Osteoblast (primary cell): ENCODE measurements around the gene TRIM22. TPM values are rescaled to one million over a fixed set of nuclear protein-coding genes. Genes with fewer than 3 reads are reported as not detected.

Source experiments
- DNase-seq: peaks from one replicate; pipeline ENCODE4 v3.0.0; 2011; ENCODE audit warnings: low spot score, mixed read lengths; ENCODE audit not compliant: insufficient read length; ENCODE audit errors: missing footprints
- H2AFZ ChIP-seq: 2 replicates; pipeline ENCODE4 v1.6.0; 2011; ENCODE audit warnings: mild to moderate bottlenecking, low read length
- H3K27ac ChIP-seq: 2 replicates; pipeline ENCODE4 v1.5.1; 2011; ENCODE audit warnings: mild to moderate bottlenecking, low read depth, low read length, moderate library complexity
- H3K27me3 ChIP-seq: 2 replicates; pipeline ENCODE4 v1.6.0; 2012; ENCODE audit warnings: mild to moderate bottlenecking, control low read depth, inconsistent platforms, low read length, moderate library complexity; ENCODE audit not compliant: insufficient read depth
- H3K36me3 ChIP-seq: 2 replicates; pipeline ENCODE4 v1.5.1; 2011; ENCODE audit warnings: mild to moderate bottlenecking, low read length, control low read depth, moderate library complexity; ENCODE audit not compliant: insufficient read depth
- H3K4me1 ChIP-seq: 2 replicates; pipeline ENCODE4 v1.5.1; 2011; ENCODE audit warnings: mild to moderate bottlenecking, low read length, control low read depth, moderate library complexity; ENCODE audit not compliant: insufficient read depth
- H3K4me2 ChIP-seq: 2 replicates; pipeline ENCODE4 v1.6.0; 2011; ENCODE audit warnings: mild to moderate bottlenecking, low read length; ENCODE audit not compliant: insufficient read depth
- H3K4me3 ChIP-seq: fragments of 200-600 bp; sonication (generic); 3 replicates; pipeline ENCODE4 v1.5.1; 2012; ENCODE audit warnings: mild to moderate bottlenecking, low read length, inconsistent platforms; ENCODE audit not compliant: insufficient read depth
- H3K79me2 ChIP-seq: 2 replicates; pipeline ENCODE4 v1.6.0; 2012; ENCODE audit warnings: mild to moderate bottlenecking, low read length, control low read depth, inconsistent platforms; ENCODE audit not compliant: insufficient read depth
- H3K9me3 ChIP-seq: 2 replicates; pipeline ENCODE4 v1.5.1; 2011; ENCODE audit warnings: low read depth, low read length, control low read depth
- H4K20me1 ChIP-seq: 2 replicates; pipeline ENCODE4 v1.6.0; 2012; ENCODE audit warnings: mild to moderate bottlenecking, low read length, control low read depth; ENCODE audit not compliant: insufficient read depth
- CTCF ChIP-seq: IDR thresholded peaks from 2 replicates; pipeline ENCODE4 v1.5.1; 2011; ENCODE audit warnings: mild to moderate bottlenecking, low read depth, low read length, moderate library complexity; ENCODE audit errors: extremely low read depth
- total RNA-seq: library from RNA; depleted of rRNA; stranded (reverse); fragments of >200 nt; gene quantifications from 2 replicates; pipeline ENCODE4 v1.2.3, GENCODE V29; 2012

Gene TRIM22
- 152 and 185 TPM in 2 replicates for total RNA-seq

GRCh38 chr11:5689551-5689983 lies at the start of gene TRIM22:
TRIM22 (plus strand) TSS chr11:5689790; CDS start chr11:5696233, 6,443 bp downstream.
- peak; percentile 90 for DNase-seq
- H3K4me2 ChIP-seq = peak within 1 kb of the TSS; percentile 88
- peak within 1 kb of the TSS; percentile 70 for H3K4me3 ChIP-seq
- peak within 1 kb of the TSS; percentile 60 for H2AFZ ChIP-seq
- no peak for TF ChIP-seq CTCF
- H3K27me3 ChIP-seq = no peaks in the 10 kb centered on the region
- H3K27ac ChIP-seq = peak within 1 kb of the TSS; percentile 95
- no peaks in the 10 kb centered on the region for H3K9me3 ChIP-seq
- H3K36me3 ChIP-seq = peaks cover 12% of the 10 kb centered on the region
- peaks cover 42% of the 10 kb centered on the region for H3K79me2 ChIP-seq
- peaks cover 2% of the 10 kb centered on the region for H4K20me1 ChIP-seq
- peaks cover 35% of the 10 kb centered on the region for H3K4me1 ChIP-seq

GRCh38 chr11:5639953-5640352 lies 49.6 kb upstream of the TRIM22 start:
- Histone ChIP-seq H3K4me3 (no peak overlapping the region), H3K36me3 (peaks cover 10% of the 10 kb centered on the region), H2AFZ (no peak overlapping the region), H3K4me1 (no peaks in the 10 kb centered on the region), H4K20me1 (no peaks in the 10 kb centered on the region), H3K27ac (no peak overlapping the region), H3K79me2 (no peaks in the 10 kb centered on the region), H3K9me3 (no peaks in the 10 kb centered on the region), H3K4me2 (no peak overlapping the region), H3K27me3 (no peaks in the 10 kb centered on the region)
- no peak for TF ChIP-seq CTCF
- DNase-seq = no peak

GRCh38 chr11:5643585-5643984 lies 46.0 kb upstream of the TRIM22 start:
- Histone ChIP-seq H3K79me2 (no peaks in the 10 kb centered on the region), H3K36me3 (peaks cover 8% of the 10 kb centered on the region), H2AFZ (no peak overlapping the region), H3K4me1 (no peaks in the 10 kb centered on the region), H4K20me1 (no peaks in the 10 kb centered on the region), H3K9me3 (no peaks in the 10 kb centered on the region), H3K4me2 (no peak overlapping the region), H3K27ac (no peak overlapping the region), H3K4me3 (no peak overlapping the region), H3K27me3 (no peaks in the 10 kb centered on the region)
- no peak for TF ChIP-seq CTCF
- DNase-seq = no peak

GRCh38 chr11:5646139-5646538 lies 43.5 kb upstream of the TRIM22 start:
- no peaks in the 10 kb centered on the region for H3K79me2 ChIP-seq
- no peak for DNase-seq
- no peak overlapping the region for H3K4me3 ChIP-seq
- no peak overlapping the region for H3K27ac ChIP-seq
- no peaks in the 10 kb centered on the region for H4K20me1 ChIP-seq
- H3K4me1 ChIP-seq = no peaks in the 10 kb centered on the region
- H3K4me2 ChIP-seq = no peak overlapping the region
- H2AFZ ChIP-seq = no peak overlapping the region
- no peaks in the 10 kb centered on the region for H3K9me3 ChIP-seq
- H3K36me3 ChIP-seq = peaks cover 8% of the 10 kb centered on the region
- no peaks in the 10 kb centered on the region for H3K27me3 ChIP-seq
- no peak for TF ChIP-seq CTCF
